Panc1 (cell line): ENCODE results near the gene MAP3K12.

Experiments
- POLR2AphosphoS5 ChIP-seq: IDR thresholded peaks from 2 replicates; pipeline ENCODE4 v1.6.1; 2012; ENCODE audit warnings: mild to moderate bottlenecking, low read depth, low read length, moderate library complexity
- SIN3A ChIP-seq: IDR thresholded peaks from 2 replicates; pipeline ENCODE4 v1.6.1; 2012; ENCODE audit warnings: low read depth, mild to moderate bottlenecking, low read length, moderate library complexity, borderline replicate concordance; ENCODE audit not compliant: insufficient read depth
- TCF7L2 ChIP-seq: IDR thresholded peaks from 2 replicates; pipeline ENCODE4 v1.6.1; 2011; ENCODE audit warnings: mild to moderate bottlenecking, low read depth, low read length, inconsistent platforms
- TF ChIP-seq, protein P1 (sequence below): fragments of 450-650 bp; IDR thresholded peaks from 2 replicates; pipeline ENCODE4 v1.5.1; 2017; ENCODE audit warnings: mild to moderate bottlenecking

DNA sequence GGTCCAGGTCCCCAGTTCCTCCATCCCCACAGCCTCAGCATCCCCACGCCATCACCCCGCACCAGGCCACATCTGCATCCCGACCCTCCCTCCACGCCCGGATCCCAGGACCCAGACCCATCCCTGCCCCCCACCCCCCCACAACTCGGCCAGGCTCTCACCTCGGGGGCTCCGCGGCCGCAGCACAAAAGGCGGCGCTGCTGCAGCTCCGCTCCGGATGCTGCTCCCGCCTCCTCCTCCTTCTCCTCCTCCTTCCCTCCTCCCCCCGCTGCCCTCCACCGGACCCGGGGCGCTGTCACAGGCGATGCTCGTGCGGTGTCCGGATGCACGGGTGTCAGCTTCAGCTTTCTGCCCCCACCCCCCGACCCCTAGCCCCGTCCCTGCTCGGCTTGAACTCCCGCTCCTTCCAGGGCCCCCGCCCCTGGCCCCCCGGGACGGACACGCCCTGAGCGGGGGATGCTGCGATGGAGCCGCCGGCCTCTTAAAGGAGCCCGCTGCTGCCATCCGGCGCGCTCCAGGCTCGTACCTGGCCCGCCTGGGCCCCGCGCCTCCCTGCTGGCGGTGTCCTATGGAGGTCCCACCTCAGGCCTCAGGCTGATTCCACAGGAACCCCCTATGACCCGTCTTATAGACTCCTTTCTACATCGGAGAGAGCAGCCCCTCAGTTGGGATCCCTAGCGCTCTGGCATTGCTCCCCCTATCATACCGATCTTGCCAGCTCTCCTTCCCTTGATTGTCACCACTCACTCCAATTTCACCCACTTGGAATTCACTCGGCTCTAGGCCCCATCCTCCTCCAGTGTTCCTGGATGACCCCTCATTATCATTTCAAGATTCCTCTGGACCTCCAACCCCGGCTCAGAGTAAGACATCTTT, at the start of gene MAP3K12:
- TF ChIP-seq, protein P1, sequence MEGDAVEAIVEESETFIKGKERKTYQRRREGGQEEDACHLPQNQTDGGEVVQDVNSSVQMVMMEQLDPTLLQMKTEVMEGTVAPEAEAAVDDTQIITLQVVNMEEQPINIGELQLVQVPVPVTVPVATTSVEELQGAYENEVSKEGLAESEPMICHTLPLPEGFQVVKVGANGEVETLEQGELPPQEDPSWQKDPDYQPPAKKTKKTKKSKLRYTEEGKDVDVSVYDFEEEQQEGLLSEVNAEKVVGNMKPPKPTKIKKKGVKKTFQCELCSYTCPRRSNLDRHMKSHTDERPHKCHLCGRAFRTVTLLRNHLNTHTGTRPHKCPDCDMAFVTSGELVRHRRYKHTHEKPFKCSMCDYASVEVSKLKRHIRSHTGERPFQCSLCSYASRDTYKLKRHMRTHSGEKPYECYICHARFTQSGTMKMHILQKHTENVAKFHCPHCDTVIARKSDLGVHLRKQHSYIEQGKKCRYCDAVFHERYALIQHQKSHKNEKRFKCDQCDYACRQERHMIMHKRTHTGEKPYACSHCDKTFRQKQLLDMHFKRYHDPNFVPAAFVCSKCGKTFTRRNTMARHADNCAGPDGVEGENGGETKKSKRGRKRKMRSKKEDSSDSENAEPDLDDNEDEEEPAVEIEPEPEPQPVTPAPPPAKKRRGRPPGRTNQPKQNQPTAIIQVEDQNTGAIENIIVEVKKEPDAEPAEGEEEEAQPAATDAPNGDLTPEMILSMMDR, result no peak; the same call in 1 of the 2 replicates
- TF ChIP-seq TCF7L2 (no peak), POLR2AphosphoS5 (0 out of 2 replicates have a peak, but pooled peaks have one; percentile 15), SIN3A (peak; percentile 47; the same call in 1 of the 2 replicates)
